ENCODE results near the gene MT1B. TPM values are rescaled to one million over a fixed set of nuclear protein-coding genes. Genes with fewer than 3 reads are reported as not detected.
"Not testable (repeated sequence)": the region's sequence is repeated elsewhere in the genome, so short reads cannot be mapped to it uniquely, and the experiment has no call there.

Gene MT1B
- total RNA-seq, 1 experiment from 2014 or later = not detected

- H3K27me3 ChIP-seq (ENCODE audit: insufficient read depth, low read length); H3K36me3 ChIP-seq (ENCODE audit: control insufficient read depth in 1 of 2, insufficient read depth in 2 of 2, low read length in 2 of 2); RAD21 ChIA-PET (ENCODE audit: low non-redundant PET in 1 of 2, low total read pairs in 2 of 2, uncharacterized antibody in 2 of 2, unreplicated experiment in 2 of 2); DNase-seq (ENCODE audit: low read depth, low spot score); H3K27ac ChIP-seq (ENCODE audit: low read depth, low read length); H3K9me3 ChIP-seq (ENCODE audit: control insufficient read depth in 1 of 2, insufficient read depth in 1 of 2, low read depth in 1 of 2, low read length in 2 of 2); BruUV-seq (replicated peaks); H4K20me1 ChIP-seq (ENCODE audit: insufficient read depth); H3K4me2 ChIP-seq (ENCODE audit: low read length); ATAC-seq; H3K4me3 ChIP-seq (replicated peaks in 1 of 2; ENCODE audit: low read depth in 1 of 2, low read length in 2 of 2); H3K9ac ChIP-seq (ENCODE audit: low read length); H3K9me2 ChIP-seq (ENCODE audit: insufficient read depth); H2AFZ ChIP-seq (ENCODE audit: low read depth, low read length, poor library complexity, severe bottlenecking); intact Hi-C loops (cut with micrococcal nuclease): not testable (repeated sequence)
- Histone ChIP-seq H3K4me1 (ENCODE audit: control insufficient read depth in 1 of 2, insufficient read depth in 2 of 2, low read length in 2 of 2) (peaks cover 11 to 36% of the 10 kb centered on the region in 2 experiments), H3K79me2 (ENCODE audit: insufficient read depth, low read length) (peaks cover 12% of the 10 kb centered on the region)
- ChIA-PET POLR2A (interaction anchor here (9.4 kb wide), 1 partner anchor 13 kb away, joined by 344 read pairs; the partner anchor contains the start of gene MT2A), CTCF (interaction anchor here (0.9 to 1.5 kb wide), 2 partner anchors 20 to 79 kb away, joined by 3 to 5 read pairs; no protein-coding TSS in a partner anchor)
Observed at GRCh38 chr16:56623184-56623583, 28.5 kb upstream of the MT1B start.

- Histone ChIP-seq H3K79me2 (ENCODE audit: insufficient read depth, low read length) (peaks cover 12% of the 10 kb centered on the region), H3K4me1 (ENCODE audit: control insufficient read depth in 1 of 2, insufficient read depth in 2 of 2, low read length in 2 of 2) (peaks cover 12 to 39% of the 10 kb centered on the region in 2 experiments), H3K4me2 (ENCODE audit: low read length) (no peak overlapping the region), H3K4me3 (replicated peaks in 1 of 2; ENCODE audit: low read depth in 1 of 2, low read length in 2 of 2) (no peak overlapping the region), H2AFZ (ENCODE audit: low read depth, low read length, poor library complexity, severe bottlenecking) (no peak overlapping the region), H4K20me1 (ENCODE audit: insufficient read depth) (no peaks in the 10 kb centered on the region), H3K9ac (ENCODE audit: low read length) (no peak overlapping the region), H3K9me3 (ENCODE audit: control insufficient read depth in 1 of 2, insufficient read depth in 1 of 2, low read depth in 1 of 2, low read length in 2 of 2) (no peaks in the 10 kb centered on the region), H3K27me3 (ENCODE audit: insufficient read depth, low read length) (no peaks in the 10 kb centered on the region), H3K36me3 (ENCODE audit: control insufficient read depth in 1 of 2, insufficient read depth in 2 of 2, low read length in 2 of 2) (no peaks in the 10 kb centered on the region), H3K9me2 (ENCODE audit: insufficient read depth) (no peaks in the 10 kb centered on the region), H3K27ac (ENCODE audit: low read depth, low read length) (no peak overlapping the region)
- ChIA-PET CTCF (interaction anchor here (0.9 to 1.5 kb wide), 2 partner anchors 20 to 78 kb away, joined by 3 to 5 read pairs; no protein-coding TSS in a partner anchor), POLR2A (interaction anchor here (9.4 kb wide), 1 partner anchor 13 kb away, joined by 344 read pairs; the partner anchor contains the start of gene MT2A), RAD21 (ENCODE audit: low non-redundant PET in 1 of 2, low total read pairs in 2 of 2, uncharacterized antibody in 2 of 2, unreplicated experiment in 2 of 2) (no interaction called here)
- no peak for ATAC-seq
- intact Hi-C loops (cut with micrococcal nuclease) = no loop called here
- no TSS peak for BruUV-seq (replicated peaks)
- no peak for DNase-seq (ENCODE audit: low read depth, low spot score)
- no peak for TF ChIP-seq JUND (IDR thresholded peaks at IDR 0.05)
Observed at GRCh38 chr16:56623637-56624036, 28.0 kb upstream of the MT1B start.
